Fibroblast of skin of scalp (primary cell): Measurements from ENCODE around the gene TRIM62.

Source experiments
- DNase-seq: peaks from one replicate; pipeline ENCODE4 v3.0.0-alpha.2; 2013

TRIM62 gene

GRCh38 chr1:33180226-33180910 lies 1.5 kb downstream of the TRIM62 start:
- DNase-seq = peak; percentile 88

DNA sequence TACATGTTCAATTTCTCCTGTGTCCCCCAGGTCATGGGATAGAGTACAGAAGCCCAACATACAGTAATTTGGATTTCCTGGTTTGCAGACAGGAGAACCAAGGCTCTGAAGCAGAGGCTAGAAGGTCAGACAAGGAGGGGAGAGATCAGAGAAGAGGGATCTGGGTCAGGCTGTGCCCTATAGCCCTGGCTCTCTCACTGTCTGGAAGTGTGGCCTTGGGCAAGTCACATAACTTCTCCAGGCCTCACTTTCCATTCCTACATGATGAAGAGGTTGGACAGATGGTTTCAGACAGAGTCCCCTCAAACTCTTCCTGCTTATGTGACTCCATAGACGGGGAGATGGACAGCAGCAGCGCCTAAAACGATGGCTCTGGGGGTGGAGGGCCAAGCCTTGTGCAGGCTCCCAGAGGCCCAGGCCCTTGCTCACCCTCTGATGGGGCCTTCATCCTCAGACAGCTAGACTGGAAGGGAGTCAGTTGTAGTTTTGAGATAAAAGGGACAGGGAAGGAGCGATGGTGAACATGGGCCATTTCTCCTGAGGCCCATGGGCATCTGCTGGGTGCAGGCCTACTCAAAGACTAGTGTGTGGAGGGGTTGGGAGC lies 2.9 kb downstream of the TRIM62 start:
- DNase-seq = no peak

- no peak for DNase-seq
Observed at GRCh38 chr1:33177996-33178540, 3.8 kb downstream of the TRIM62 start.

DNA sequence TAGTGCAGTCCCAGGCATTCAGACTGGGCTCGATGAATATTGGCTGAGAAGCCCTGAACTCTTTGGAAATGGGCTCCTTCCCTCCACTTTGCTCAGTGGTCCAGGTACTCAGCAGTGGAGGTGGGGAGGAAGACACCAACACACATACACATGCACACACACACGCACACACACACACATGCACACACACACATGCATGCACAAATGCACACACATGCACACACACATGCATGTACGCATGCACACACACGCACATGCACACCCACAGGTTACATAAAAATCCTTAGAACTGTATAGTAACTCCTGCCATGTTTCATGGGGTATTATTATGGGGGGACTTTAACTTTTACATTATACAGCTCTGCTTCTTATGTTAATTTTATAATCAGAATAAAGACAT lies 5.0 kb downstream of the TRIM62 start:
- no peak for DNase-seq

- DNase-seq = no peak
Observed at GRCh38 chr1:33176362-33176850, 5.4 kb downstream of the TRIM62 start.

GRCh38 chr1:33175865-33176264 lies 6.0 kb downstream of the TRIM62 start:
- DNase-seq = no peak

- DNase-seq = no peak
Observed at GRCh38 chr1:33173091-33173490, 8.8 kb downstream of the TRIM62 start.

DNA sequence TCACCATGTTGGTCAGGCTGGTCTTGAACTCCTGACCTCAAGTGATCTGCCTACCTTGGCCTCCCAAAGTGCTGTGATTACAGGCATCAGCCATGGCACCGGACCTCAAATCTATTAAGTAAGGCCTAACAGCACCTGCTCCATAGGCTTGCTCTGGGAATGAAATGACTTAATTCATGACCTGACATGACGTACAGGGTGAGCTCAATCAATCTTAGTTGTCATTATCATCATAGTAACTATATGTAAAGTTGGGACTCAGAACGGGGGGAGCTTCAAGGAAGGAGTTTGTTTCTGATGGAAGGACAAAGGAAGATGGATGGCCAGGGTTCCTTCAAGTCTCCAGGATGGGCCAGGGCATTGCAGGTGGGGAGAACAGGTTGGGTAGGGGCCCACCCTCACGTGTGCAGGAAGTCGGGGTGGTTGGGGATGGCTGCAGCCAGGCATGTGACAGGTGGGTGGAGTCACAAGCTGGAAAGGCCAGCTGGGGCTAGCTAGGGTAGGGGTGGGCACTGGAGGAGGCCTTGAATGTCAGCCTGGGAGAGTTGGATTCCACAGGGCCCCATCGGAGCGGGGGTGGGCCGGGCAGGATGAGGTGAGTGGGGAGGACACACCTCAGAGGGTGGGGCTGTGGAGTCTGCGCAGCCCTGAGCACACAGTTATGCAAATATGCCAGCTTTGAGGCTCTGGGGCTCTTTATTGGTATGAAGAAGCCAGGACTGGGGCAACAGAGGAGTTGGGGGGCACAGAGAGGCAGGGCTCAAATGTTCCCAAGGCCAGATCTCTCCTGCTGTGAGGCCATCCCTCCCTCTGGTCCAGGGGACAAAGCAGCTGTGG lies 9.6 kb downstream of the TRIM62 start:
- DNase-seq = no peak

DNA sequence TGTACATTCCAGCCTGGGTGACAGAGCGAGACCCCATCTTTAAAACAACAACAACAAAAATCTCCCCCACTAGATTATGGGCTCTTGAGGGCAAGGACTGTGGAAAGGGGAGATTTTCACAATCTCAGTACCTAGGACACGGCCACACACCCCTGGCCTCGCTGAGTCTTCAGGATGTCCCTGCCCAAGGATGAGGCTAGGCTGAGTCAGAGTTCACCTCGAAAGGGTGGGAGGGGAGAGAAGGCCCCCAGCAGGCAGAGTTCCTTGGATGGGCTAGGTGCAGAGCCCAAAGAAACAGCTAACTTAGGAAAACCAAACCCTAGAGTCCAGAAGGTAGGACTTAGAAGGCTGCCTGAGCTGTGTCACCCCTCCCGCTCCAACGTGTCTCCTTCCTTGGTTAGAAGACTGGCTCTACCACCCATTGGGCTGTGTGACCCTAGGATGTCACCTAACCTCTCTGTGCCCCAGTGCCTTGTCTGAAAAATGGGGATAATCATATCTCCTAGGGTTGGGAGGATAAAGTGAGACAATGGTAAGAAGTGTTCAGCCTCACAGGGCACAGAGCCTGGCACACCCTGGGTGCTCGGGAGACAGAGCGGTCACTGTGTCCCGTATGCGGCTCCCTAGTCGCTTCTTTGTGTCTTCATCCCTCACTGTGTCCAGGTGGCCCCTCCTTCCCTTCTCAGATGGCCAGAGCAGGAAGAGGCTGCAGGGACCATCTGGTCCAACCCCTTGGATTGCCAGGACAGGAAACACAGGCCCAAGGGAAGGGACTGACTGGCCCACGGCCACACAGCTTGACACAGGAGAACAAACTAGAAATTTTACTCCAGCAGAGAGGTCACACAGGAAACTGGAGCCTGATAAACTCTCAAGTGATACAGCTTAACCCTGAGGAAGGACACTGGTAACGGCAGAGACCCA lies 11.2 kb downstream of the TRIM62 start:
- no peak for DNase-seq

- DNase-seq = peak; percentile 31
Observed at GRCh38 chr1:33169290-33170055, 12.4 kb downstream of the TRIM62 start.

DNA sequence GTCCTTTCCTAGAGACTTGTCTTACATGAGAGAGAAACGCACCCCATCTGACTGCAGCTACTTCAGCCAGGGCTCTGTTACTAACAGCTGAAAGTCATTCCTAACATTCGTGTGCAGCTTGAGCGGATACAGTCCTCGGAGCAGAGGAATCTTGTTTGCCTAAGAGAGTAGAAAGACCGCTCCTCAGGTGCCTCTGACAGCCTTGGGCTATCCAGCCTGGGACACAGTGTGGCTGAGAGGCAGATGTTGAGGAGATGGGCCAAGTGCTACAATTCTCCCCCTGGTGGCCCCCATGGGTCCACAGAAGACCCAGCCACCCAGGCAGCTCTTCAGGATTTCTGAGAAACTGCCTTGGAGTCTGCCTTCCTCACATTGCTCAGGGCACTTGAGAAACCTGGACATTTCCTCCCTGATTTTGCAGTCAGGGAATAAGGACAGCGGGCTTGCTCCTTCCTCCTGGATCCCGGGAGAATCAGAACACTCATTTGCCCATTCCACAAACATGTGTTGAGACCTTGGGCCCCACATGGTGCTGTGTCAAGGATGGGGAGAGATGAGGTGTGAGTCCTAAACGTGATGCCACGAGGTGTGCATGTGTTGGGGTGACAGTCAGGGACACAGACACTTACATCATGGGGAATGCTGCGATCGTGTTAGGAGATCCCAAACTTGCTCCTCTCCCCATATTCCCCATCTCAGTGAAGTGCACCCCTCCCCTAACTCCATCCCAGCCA lies 13.1 kb downstream of the TRIM62 start:
- DNase-seq = no peak

- DNase-seq = no peak
Observed at GRCh38 chr1:33167650-33168447, 14.0 kb downstream of the TRIM62 start.

DNA sequence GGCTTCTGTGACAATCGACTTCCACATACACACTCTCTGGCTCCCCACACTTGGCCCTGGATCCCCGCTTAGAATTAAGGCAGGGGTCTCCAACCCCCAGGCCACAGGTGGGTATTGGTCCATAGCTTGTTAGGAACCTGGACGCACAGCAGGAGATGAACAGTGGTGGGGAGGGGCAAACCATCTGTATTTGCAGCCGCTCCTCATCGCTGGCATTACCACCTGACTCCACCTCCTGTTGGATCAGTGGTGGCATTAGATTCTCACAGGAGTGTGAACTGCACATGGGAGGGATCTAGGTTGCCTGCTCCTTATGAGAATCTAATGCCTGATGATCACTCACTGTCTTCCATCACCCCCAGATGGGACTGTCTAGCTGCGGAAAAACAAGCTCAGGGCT lies 16.0 kb downstream of the TRIM62 start:
- DNase-seq = no peak

GRCh38 chr1:33165209-33165608 lies 16.6 kb downstream of the TRIM62 start:
- DNase-seq = no peak

GRCh38 chr1:33163621-33164519 lies 18.0 kb downstream of the TRIM62 start:
- peak; percentile 49 for DNase-seq

DNA sequence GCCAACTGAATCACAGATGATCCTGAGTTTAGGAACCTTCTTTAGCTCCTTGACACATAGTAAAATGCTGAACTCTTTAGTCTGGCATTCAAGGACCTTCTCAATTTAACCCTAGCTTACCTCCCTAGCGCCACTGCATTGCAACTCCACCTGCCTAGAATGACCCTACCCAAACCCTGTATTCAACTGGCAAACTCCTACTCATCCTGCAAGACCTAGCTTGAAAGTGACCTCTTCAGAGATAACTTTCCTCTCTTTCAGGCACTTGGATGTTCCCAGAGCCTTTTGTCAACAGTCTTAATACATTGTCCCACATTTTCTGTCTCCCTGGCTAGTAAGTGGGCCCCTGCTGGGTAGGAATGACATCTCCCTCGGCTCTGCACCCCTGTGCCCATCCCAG lies 19.7 kb downstream of the TRIM62 start:
- DNase-seq = no peak

DNA sequence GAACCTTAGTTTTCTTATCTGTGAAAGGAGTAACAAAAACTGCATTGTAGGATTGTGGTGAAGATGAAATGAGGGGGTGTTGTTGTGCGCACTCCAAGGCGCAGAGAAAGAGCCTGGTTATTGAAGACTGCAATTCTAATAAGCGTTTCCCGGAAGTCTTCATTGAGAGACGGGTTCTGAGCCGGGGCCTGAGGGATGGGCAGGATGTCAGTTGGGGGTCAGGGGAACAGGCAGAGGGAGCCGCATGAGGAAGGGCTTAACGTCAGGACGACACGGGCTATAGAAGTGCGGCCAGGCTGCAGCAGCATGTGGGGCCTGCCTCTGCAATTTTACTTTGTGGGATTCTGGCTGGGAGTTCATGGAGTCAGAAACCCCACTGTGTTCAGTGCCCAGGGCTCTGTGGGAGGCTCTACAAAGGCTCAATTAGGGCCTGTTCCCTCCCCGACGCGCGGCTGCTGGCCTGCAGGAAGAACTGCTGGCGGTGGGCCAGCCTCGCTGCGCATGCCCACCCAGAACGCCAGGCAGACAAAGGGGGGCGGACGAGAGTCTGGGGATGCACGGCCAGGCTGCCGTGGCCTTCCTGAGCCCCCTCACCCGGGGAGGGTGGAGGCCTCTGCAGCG lies 20.7 kb downstream of the TRIM62 start:
- peak; percentile 78 for DNase-seq

- no peak for DNase-seq
Observed at GRCh38 chr1:33159577-33159976, 22.3 kb downstream of the TRIM62 start.
